Astrocyte (in vitro differentiated cells and primary cell): Measurements from ENCODE around the gene RLN3.

ENCODE experiments used
- EZH2 ChIP-seq: IDR thresholded peaks from 2 replicates; pipeline ENCODE4 v1.6.1; 2012; ENCODE audit warnings: mild to moderate bottlenecking, low read length, inconsistent platforms; ENCODE audit not compliant: insufficient read depth
- TF ChIP-seq, protein P1 (sequence below): IDR thresholded peaks from 2 replicates; pipeline ENCODE4 v1.5.1; 2011; ENCODE audit warnings: low read depth, mild to moderate bottlenecking, inconsistent platforms, low read length, moderate library complexity; ENCODE audit not compliant: insufficient read depth

DNA sequence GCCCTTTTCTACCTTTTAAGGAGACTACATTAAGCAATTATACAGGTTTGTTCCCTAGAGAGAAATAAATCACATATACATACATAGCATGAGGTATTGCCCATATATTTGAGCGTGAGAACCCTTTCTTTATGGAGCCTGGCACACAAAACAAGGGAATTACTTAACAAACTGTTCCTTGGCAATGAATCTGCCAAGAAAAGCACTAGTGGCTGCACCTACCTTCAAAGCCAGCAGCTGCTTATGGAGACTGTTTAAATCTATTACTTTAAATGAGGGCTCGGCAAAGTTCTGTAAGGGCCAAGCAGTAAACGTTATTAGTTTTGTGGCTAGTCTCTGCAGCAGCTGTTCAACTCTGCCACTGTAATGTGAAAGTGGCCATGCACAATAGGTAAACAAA is 28.9 kb upstream of the RLN3 start:
- TF ChIP-seq, protein P1, sequence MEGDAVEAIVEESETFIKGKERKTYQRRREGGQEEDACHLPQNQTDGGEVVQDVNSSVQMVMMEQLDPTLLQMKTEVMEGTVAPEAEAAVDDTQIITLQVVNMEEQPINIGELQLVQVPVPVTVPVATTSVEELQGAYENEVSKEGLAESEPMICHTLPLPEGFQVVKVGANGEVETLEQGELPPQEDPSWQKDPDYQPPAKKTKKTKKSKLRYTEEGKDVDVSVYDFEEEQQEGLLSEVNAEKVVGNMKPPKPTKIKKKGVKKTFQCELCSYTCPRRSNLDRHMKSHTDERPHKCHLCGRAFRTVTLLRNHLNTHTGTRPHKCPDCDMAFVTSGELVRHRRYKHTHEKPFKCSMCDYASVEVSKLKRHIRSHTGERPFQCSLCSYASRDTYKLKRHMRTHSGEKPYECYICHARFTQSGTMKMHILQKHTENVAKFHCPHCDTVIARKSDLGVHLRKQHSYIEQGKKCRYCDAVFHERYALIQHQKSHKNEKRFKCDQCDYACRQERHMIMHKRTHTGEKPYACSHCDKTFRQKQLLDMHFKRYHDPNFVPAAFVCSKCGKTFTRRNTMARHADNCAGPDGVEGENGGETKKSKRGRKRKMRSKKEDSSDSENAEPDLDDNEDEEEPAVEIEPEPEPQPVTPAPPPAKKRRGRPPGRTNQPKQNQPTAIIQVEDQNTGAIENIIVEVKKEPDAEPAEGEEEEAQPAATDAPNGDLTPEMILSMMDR, result no peak
- no peak for TF ChIP-seq EZH2
